ENCODE data around the gene CMTM5.

The CMTM5 gene, protein sequence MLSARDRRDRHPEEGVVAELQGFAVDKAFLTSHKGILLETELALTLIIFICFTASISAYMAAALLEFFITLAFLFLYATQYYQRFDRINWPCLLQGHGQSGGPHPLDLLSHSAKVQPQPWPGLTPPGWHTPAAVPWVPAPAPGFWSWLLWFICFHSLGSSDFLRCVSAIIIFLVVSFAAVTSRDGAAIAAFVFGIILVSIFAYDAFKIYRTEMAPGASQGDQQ

DNA sequence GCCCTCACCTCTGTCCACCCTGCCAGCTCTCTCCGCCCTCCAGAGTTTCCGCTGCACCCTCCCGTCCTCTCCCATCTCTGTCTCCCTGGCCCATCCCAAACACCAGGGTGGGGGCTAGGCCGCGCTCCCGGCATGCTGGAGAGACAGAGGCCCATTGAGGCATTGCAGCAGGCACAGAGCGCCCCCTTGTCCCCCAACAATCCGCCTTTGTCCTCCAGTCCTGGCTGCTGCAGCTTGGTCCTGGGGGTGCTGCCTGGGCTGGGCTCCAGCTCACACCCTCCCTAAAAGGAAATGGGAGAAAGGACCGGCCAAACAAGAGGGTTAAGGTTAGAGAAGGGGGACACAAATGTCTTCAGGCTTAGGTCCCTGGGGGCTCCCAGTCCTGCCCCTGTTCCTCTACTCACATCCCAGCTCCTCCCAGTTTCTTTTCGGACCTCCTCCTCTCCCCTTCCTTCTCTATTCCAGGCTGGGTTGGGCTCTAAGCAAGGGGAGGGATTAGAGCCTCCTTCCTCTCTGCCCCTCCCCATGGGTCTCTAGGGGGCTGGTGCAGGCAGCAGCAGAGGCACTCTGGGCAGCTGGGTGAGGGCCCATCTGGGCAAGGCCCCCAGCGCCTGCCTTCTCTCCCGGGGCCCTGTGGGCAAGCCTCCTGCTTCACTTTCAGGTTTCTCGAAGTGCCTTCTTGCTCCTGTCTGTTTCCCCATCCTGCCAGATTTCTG is at the start of gene CMTM5:
Gene CMTM5, plus strand, starts transcription at position 565 of the 716 bp plus-strand sequence. CDS start 206 bp downstream, outside the sequence.
- no peak for DNase-seq

DNA sequence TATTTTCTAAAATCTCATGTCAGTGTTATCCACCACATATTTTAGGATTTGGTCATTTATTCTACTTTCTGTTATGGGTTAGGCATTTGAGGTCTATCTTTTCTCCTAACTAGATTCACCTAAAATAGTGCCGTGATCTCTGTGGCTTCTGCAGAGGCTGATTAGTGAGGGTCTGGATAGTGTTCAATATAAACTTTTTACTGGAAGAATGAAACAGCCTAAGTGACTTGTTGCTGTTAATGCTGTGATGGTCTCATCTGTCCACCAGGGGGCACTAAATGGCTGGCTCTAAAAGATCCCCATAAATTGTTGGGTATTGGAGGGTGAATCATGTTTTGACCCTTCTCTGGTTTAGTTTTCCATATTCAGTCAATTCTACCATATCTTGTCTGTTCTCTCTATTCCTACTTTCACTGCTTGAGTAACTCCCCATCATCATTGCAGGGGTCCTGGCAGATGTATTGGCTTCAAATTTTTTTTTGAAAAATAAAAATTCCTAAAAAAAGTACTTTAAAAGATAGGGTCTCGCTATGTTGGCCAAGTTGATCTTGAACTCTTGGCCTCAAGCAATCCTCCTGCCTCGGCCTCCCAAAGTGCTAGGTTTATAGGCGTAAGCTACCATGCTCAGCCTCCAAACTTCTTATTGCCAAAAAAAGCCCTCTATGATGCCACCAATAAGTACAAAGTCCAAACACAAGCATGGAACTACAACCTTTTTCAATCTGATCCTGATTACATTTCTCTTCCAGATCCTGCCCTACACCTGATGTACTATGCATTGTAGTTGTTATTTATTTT is 48.7 kb upstream of the CMTM5 start:
- DNase-seq = peak; percentile 92

DNA sequence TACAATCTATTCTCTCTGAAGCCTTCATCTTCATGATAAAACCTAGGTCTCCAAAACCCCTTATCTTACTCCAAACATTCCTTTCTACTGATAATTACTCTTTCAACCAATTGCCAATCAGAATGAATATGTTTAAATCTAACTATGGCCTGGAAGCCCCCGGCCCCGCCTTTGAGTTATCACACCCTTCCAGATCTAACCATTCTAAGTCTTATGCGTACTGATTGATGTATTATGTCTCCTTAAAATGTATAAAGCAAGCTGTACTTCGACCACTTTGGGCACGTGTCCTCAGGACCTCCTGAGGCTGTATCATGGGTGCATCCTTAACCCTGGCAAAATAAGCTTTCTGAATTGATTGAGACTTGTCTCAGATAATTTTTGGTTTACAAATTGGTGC is 41.2 kb upstream of the CMTM5 start:
- DNase-seq = peak; percentile 23

DNA sequence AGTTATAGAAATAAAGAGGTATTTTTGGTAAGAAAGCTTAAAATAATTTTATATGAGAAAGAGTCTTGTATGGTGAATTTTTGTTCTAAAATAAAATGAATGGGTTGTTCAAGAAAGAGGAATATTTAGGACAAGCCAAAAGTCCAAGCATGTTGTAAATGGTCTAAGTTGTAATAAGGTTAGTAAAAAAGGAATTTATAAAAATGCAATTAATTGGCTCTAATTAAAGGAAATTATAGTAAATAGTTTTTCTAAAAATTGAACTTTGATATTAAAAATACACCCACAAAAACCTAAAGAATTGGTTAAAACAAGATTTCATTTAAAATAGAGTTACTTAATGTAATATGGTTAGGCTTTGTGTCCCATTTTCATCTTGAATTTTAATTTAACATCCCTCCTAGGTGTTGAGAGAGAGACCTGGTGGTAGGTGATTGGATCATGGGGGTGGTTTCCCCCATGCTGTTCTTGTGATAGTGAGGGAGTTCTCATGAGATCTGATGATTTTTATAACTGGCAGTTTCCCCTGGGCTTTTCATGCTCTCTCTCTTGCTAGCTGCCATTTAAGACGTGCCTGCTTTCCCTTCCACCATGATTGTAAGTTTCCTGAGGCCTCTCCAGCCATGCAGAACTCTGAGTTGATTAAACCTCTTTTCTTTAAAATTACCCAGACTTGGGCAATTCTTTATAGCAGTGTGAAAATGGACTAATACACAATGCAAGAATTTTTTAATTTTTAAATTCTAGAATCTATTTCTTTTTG is 37.2 kb upstream of the CMTM5 start:
- no peak for DNase-seq

DNA sequence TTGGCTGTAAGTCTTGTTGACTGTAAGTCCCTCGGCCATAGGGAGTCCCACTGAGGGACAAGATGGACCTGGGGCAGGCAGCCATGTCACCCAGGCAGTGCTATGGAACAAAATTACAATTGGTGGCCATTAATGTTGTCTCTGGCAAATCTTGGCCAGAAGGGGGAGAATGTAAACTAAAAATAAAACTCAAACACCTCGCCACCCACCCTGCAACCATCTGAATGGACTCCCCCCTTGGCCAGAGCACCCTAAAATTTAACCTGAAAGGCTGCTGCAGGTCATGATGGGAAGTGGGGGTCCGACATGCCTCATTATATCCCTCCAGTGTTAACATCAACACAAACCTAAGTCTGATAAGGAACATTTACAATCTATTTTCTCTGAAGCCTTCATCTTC is 32.4 kb upstream of the CMTM5 start:
- DNase-seq = no peak

DNA sequence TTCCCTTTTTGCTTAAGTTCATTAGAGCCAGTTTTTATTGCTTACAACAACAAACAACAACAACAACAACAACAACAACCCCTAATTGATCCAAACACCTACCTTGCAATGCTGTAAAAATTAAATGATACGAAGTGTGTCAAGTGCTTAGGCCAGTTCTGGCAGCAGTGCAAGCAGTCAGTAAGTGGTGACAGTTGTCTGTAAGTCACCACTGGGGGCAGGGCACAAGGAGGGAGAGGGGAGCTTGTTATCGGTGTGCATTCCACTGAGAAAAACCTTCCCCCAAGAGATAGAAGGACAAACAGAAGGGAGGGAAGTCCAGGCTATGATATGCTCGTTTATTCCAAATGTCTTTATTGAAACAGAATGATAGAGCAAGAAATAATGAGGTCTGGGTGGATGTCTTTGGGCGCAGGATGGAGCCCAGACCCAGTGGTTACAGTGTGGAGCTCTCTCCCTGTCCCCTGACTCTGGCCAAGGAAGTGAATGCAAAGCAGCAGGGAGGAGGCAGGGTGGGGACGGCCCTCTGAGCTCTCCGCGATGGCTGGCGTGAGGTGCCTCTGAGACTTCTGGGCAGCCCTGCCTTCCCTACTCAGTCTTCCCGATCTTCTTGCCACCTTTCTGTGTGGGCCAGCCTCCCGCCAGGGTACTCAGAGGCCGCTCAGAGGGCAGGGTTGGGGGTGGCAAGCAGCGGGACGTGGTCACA is 30.7 kb upstream of the CMTM5 start:
- DNase-seq = no peak

DNA sequence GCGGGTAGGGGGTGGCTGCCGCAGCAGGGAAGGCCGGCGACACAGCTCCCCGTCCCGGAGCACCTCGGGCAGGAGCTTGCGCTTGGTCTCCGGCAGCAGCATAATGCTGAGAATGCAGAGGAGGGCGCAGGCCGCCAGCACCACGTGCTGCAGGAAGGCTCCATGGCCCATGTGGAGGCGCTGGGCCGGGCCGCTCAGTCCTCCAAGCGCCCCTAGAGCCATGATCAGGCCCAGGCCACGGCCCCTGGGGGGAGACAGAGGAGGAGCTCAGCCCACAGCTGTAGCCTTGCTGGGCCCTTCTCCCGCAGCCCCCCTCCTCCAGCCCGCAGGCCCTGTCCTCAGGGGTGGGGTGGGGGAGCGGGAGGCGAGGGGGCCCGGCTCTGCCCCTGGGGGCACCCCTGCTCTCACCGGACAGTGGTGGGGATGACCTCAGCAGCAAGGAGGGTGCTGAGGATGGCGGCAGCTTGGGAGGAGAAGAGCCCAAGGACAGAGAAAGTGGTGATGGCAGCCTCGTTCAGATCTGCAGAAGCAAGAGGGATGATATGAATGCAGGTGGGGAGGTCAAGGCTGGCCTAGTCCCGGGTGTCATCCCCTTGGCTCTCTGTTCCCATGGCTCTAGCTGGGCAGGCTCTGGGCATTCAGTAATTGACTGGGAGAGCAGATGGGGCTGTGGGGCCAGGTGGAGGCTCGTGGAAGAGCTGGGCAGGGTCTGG is 30.0 kb upstream of the CMTM5 start:
- DNase-seq = no peak

DNA sequence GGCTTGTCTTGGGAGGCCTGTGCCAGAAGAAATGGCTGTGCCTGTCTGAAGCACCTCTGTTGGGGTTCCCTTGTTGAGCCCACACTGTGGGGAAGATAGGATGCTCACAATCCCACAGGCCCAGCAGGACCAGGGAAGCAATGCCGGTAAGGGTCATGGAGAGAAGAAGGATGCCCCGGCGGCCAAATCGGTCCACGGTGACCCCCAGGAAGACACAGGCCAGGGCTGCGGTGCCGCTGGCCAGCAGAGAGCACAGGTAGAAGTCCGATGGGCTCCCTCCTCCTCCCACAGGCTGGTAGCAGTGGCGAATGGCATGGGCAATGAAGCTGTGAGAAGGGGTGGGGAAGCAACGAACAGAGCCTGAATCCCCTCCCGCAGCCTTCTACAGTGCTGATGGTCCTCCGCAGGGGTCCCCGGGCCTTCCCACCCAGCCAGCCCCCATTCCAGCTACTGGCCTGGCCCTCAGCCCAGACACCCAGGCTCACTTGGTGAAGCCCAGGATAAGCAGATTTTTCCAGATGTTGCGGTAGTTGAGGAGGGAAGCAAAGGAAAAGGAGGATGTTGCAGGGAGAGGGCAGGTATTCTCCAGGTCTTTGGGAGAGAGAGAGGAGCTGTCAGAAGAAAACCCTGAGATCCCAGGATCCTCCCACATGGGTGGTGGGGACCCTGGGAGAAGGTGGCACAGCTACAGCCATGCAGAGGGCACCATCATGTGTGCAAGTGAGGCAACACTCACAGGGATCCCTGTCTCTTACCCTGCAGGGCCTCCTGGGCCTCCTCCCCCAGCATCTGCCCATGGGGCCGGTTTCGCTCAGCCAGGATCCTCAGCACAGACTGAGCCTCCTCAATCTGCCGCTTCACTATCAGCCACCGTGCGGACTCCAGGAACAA is 29.2 kb upstream of the CMTM5 start:
- no peak for DNase-seq

DNA sequence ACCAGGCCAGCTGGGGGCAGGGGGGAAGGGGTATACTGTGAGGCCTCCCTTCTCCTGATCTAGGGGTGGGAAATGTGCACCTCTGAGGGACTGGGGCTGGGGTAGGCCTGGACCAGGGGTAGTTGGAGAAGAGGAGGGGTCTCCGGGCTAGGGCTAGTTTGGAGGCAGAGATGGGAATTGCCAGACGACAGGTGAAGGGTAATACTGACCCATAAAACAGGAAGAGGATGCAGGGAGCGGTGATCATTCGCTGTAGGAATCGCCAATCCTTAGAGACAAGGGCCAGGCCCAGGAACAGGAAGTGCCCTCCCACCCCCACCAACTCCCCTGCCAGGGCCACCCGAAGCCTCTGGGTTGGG is 28.6 kb upstream of the CMTM5 start:
- DNase-seq = no peak

DNA sequence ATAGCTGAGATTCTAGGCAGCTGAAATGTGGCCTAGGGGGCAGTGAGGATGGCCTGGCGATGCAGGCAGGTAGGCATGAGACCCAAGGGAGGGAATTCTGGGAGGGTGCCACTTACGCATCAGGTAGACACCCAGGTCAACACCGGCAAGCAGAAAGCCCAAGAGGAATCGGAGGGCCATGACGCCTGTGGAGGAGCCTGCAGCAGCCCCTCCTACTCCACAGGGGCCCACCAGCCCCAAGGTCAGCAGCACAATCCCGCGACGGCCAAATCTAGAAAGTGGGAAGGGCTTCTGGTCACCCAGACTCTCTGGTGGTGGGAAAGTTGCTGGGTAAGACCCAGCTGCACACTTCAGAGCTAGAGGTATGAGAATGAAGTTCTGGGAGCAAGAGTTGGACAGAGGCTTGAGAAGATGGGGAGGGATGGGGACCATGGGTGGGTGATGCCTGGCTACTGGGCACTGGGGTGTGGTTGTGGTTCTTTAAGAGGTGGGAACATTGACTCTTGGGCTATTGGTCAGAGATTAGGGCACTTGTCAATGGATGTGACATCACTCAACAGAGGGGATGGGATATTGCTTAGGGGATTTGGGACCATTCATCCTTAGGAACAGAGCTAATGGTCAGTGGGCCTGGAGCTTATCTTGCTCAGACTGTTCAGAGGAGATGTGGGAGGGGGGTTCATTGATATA is 27.5 kb upstream of the CMTM5 start:
- no peak for DNase-seq

DNA sequence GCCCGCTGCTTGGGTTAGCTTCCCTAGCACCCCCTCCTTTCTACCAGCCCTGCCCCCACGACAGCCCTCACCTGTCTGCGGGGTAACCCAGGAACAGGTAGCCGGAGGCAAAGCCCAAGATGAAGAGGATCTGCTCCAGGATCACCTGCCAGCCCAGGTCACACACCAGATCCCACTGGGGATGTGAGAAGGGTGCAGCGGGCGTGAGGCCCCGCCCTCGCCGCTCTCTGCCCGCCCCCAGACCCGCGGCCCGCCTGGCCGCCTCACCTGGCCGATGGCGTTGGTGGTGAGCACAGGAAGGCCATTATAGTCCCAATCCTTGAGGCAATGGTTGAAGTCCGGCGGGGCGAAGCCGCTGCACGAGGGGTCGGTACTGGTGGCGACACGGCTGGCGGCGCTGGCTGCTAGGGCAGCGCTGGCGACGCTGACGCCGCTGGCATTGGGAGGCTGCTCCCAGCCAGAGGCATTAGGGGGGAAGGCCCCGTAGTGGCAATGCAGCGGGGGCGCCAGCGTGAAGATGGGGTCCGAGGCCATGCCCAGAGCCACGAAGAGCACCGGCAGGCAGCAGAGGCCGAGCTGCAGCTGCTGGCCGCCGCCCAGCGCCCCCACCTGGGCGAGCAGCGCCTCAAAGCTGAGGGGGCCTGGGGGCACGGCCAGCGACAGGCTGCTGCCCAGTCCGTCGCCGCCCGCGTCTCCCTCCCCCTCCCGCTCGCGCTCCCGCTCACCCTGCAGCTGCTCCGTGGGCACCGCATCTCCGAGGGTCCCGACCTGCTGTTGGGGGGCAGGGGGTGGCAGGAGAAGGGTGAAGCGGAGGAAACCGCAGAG is 25.0 kb upstream of the CMTM5 start:
- DNase-seq = no peak

DNA sequence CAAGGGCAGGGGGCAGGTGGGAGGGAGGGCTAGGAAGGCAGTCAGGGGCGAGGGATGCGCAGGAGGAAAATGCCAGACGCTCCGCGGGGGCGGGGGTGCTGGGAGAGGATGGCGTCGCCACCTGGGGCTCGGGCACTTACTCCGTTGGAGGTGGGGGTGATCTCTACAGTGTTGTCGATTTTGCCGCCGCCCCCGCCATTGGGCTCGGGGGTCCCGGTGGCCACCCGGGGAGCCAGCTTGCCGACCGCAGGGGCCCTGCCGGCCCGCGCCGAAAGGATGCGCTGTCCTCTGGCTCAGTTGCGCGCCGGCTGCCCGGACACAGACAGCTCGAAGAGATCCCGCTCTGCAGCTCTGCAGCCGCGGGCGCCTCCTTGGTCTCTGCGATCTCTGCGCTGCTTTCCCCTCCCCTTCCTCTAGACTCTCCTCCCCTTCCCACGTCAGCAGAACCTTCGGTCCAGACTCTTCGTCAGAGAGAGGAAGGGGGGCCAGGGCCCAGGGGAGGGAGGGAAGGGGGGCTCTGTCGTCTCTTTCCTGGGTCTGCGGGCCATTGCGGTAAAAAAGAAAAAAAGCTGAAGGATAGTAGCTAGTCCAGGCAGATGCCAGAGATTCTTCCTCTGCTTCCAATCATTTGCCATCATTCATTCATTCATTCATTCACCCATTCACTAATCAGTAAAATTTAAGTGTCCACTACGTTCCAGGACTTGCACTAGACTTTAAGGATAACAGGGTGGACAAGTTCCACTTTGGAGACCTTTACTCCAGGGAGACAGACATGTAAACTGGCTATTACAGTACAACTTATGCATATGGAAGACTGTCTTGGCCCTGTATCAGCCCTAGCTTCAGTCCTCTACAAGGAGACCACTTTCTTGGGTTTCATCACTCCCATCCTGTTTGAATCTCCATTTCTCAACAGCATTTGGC is 24.1 kb upstream of the CMTM5 start, which contains the start of gene SLC22A17:
Gene SLC22A17, minus strand, starts transcription at position 382 of the 927 bp plus-strand sequence.
- peak; percentile 61 for DNase-seq

DNA sequence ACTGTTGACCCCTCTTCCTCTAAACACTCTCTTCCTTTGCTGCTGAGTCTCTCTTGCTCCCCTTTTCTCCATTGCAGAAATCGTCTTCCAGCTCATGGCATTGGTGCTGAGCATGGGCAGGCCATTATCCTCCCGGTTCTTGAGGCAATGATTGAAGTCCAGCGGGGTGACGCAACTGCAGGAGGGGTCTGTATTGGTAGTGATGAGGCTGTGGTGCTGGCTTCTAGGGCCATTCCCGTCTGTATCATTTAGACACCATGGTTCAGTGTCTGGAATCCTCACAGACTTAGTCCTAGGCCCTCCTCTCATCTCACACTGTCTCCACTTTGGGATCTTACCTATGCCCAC is 23.4 kb upstream of the CMTM5 start:
- no peak for DNase-seq

DNA sequence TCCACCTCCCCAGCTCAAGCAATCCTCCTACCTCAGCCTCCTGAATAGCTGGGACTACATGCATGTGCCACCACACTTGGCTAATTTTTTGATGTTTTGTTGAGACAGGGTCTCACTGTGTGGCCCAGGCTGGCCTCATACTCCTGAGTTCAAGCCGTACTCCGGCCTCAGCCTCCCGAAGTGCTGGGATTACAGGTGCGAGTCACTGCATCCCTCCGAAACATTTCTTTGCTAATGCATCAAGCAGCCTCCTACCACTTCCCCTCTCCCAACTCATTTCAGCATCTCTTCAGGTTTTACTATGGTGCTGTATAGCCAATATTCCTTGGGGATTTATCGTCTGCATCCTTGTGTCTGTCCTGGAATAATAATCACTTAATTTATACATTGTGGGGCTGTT is 21.9 kb upstream of the CMTM5 start:
- no peak for DNase-seq

DNA sequence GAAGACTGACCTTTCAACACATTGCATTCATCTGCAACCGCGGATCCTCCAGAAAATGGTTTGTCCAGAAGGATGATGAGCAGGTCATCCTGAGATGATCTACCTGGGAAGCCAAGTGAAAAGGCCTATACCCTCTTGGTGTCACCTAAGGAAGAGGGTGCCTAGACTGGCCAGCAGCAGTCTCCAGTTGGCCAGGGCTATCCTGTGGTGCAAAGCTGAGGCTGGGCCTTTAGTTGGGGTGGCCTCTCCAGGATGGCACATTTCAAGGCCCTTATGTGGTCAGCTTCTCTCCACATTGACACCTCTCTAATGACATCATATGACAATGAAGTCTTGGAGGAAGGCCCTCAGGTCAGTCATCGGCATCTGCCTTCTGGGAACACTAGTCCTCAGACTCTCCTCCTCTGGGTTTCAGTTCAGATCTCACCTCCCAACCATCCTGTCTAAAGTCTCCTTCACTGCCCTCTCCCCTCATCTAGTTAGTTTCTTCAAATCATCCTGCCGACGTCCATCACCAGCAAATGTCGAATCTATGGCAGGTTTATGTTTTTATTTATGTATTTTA is 20.9 kb upstream of the CMTM5 start:
- no peak for DNase-seq

DNA sequence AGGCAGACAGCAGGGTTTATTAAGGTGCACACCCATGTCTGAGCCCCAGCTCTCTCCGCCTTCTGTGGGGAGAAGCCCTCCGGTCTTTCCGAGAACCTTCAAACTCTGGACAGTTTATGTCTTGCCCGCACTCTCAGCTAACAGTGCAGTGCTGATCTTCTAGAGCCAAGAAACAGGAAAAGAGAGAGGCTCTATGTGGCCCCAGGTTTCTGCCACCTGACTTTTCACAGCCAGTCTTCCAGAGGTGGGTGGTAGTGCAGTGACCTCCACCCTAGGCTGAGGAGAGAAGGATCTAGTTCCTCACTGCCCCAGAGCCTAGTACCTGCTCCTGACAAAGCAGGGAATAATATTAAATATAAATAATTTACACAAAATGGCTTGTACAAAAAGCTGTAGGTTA is 20.2 kb upstream of the CMTM5 start:
- no peak for DNase-seq

DNA sequence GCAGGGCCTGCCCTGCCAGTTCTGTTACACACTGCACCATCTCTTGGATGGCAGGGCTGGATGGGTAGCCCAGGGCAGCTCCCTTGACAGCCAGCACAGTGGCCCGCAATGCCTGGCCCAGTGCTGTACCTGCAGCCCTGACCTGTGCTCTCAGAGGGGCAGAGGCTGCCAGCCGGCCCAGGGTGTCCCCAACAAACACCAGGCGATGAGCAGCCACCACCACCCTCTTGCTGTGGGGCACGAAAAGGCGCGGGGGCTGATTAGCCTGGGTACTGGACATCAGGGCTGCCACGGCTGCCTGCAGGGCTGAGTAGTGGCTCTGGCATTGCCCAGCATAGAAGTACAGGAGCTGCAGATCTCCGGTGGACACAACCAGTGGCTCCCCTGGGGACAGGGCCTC is 19.6 kb upstream of the CMTM5 start:
- DNase-seq = no peak

DNA sequence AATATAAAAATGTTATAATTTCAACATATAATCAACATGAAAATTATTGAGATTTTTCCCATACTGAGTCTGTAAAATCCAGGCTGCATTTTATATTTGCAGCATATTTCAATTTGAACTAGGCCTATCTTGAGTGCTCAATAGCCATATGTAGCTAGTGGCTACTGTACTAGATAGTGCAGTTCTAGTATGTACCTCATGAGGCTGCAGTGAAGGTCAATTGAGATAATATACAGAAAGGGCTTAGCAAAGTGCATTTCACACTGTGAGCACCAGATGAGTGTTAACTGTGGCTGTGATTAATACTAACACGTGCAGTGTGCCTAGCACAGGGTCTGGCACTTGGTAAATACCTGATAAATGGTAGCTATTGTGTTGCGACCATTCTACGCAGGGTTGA is 18.8 kb upstream of the CMTM5 start:
- peak; percentile 26 for DNase-seq

Data from hematopoietic multipotent progenitor cell treated with erythropoietin and hydrocortisone succinate and interleukin-3 and kit ligand, for 6 days (in vitro differentiated cells).